ENCODE measurements around the gene ZDHHC3. TPM values are rescaled to one million over a fixed set of nuclear protein-coding genes. Genes with fewer than 3 reads are reported as not detected.

Gene ZDHHC3
- total and polyA plus RNA-seq, 12 donors, result 19.0 to 52.2 (median 42.2) TPM

DNA sequence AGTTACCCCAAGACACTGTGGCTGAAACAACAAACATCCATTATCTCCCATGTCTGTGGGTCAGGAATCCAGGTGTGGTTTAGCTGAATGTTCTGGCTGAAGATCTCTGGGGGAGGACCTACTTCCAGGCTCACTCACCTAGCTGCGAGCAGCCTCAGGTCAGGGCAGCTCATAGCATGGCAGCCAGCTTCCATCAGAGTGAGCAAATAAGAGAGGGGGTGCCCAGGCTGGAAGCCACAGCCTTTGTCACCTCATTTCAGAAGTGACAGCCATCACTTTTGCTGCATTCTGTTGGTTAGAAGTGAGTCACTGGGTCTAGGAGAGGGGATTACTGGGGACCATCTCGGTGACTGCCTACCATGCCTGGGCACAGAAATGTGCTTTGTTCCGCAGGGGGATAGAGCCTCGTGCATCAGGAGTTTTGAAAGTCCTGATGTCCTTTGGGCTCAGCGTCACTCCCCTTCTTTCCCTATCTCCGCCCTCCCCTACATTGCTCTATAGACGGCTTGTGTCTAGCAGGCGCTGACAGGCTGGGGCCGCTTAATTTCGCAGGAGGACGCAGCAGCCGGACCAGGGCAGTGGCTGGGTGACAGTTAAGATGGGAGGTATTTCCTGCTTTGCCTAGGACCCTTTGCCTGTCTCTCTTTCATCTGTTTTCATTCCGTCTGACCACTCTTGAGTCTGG lies 76.1 kb downstream of the ZDHHC3 start:
- H3K4me1 ChIP-seq, result no peaks in the 10 kb centered on the region
- H3K4me3 ChIP-seq, result no peak overlapping the region
- H3K9me3 ChIP-seq, result no peaks in the 10 kb centered on the region
- H3K36me3 ChIP-seq, result no peaks in the 10 kb centered on the region
- WGBS, 2 donors, result 26 to 42% methylated on average over 13 of the region's 13 CpGs
- DNase-seq, result no peak
- H3K27me3 ChIP-seq, result peaks cover 0 to 25% (median 10%) of the 10 kb centered on the region in 7 donors
- ATAC-seq, result no peak
- TF ChIP-seq, protein P1, sequence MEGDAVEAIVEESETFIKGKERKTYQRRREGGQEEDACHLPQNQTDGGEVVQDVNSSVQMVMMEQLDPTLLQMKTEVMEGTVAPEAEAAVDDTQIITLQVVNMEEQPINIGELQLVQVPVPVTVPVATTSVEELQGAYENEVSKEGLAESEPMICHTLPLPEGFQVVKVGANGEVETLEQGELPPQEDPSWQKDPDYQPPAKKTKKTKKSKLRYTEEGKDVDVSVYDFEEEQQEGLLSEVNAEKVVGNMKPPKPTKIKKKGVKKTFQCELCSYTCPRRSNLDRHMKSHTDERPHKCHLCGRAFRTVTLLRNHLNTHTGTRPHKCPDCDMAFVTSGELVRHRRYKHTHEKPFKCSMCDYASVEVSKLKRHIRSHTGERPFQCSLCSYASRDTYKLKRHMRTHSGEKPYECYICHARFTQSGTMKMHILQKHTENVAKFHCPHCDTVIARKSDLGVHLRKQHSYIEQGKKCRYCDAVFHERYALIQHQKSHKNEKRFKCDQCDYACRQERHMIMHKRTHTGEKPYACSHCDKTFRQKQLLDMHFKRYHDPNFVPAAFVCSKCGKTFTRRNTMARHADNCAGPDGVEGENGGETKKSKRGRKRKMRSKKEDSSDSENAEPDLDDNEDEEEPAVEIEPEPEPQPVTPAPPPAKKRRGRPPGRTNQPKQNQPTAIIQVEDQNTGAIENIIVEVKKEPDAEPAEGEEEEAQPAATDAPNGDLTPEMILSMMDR (IDR thresholded peaks at IDR 0.05), result no peak
- no peak overlapping the region for H3K27ac ChIP-seq
- intact Hi-C loops (cut with DNase I), result no loop called here

DNA sequence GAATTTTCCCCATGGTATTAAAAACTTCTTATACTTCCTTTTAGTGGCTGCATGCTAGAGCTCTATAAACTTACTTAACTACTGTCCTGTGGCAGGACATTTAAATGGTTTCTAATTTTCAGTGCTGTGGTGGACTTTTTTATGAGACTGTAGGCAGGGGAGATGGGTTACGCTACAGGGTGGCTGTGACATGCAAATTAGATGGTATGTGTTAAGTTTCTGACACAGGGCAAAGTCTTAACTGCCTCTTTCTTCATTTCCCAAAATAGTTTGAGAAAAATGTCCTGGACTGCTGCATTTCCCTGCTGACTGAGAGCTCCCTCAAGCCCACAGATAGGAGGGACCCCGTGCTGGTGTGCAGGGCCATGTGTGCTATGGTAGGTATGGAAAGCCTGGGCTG lies 79.5 kb downstream of the ZDHHC3 start:
- no peaks in the 10 kb centered on the region for H3K36me3 ChIP-seq
- H3K4me3 ChIP-seq, result no peak overlapping the region
- intact Hi-C loops (cut with DNase I), result no loop called here
- H3K9me3 ChIP-seq, result no peaks in the 10 kb centered on the region
- DNase-seq (no peak), ATAC-seq (no peak)
- 65 to 69% methylated on average over 2 of the region's 2 CpGs for WGBS, 2 donors
- TF ChIP-seq, protein P1 (IDR thresholded peaks at IDR 0.05), result no peak
- peaks cover 0 to 22% (median 10%) of the 10 kb centered on the region in 7 donors for H3K27me3 ChIP-seq
- no peak overlapping the region for H3K27ac ChIP-seq
- no peaks in the 10 kb centered on the region for H3K4me1 ChIP-seq

DNA sequence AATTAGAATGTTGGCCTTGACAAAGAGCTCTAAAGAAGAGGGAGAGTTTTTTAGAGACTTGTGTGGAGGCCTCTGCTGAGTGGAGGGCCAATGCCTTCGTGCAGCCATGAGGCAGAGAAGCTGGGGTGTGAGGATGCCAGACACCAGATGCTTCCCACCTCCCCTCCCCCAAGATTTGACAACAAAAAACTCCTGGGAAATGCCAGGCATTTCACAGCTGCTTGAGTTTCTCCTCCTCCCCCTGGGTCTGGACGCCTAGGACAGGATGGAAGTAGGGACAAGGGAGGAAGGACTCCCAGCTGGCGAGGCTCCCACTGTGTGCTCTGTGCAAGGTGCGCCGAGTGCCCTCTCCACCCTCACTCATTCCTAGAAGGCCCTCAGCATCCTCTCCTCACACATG lies 81.5 kb downstream of the ZDHHC3 start:
- intact Hi-C loops (cut with DNase I), result no loop called here
- 28 to 36% methylated on average over 5 of the region's 5 CpGs for WGBS, 2 donors
- Histone ChIP-seq H3K4me1 (no peaks in the 10 kb centered on the region), H3K4me3 (no peak overlapping the region), H3K9me3 (no peaks in the 10 kb centered on the region), H3K27me3 (peaks cover 0 to 13% (median 10%) of the 10 kb centered on the region in 7 donors), H3K36me3 (no peaks in the 10 kb centered on the region), H3K27ac (no peak overlapping the region)
- DNase-seq, result no peak
- TF ChIP-seq, protein P1 (IDR thresholded peaks at IDR 0.05), result no peak
- no peak for ATAC-seq

DNA sequence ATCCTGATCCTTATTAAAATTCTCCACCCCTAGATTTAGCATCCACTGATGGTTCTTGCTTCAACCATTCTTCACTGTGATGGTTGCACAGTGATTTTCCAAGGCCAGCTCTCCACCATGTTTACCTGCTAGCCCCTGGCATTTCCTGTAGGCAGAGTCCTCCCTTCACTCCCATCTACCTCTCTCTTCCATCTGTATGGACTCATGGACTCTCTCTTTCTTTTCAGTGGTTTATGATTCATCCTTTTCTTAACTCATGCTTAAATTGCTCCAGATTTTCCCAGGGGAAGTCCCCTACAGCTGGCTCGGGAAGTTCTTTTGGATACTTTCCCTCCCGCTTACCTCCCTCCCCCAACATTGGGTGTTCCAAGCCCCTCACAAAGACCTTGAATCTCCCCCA lies 82.9 kb downstream of the ZDHHC3 start:
- no peaks in the 10 kb centered on the region for H3K9me3 ChIP-seq
- H3K4me1 ChIP-seq, result no peaks in the 10 kb centered on the region
- no peak for DNase-seq
- intact Hi-C loops (cut with DNase I), result no loop called here
- 57 to 75% methylated on average over 2 of the region's 2 CpGs for WGBS, 2 donors
- H3K36me3 ChIP-seq, result no peaks in the 10 kb centered on the region
- TF ChIP-seq, protein P1 (IDR thresholded peaks at IDR 0.05), result no peak
- peaks cover 0 to 4% (median 0%) of the 10 kb centered on the region in 7 donors for H3K27me3 ChIP-seq
- no peak for ATAC-seq
- H3K4me3 ChIP-seq, result no peak overlapping the region
- H3K27ac ChIP-seq, result no peak overlapping the region

Measured in heart right ventricle (tissue), 16 donors.